SIG-M5 treated with dmso at 0.1 percent for 504 hours (cell line): ENCODE measurements around the gene AREG.

Source experiments
- DNase-seq: peaks from one replicate; lab custom pipeline; 2025; ENCODE audit not compliant: unreplicated experiment; lab: John Stamatoyannopoulos, UW

AREG gene

DNA sequence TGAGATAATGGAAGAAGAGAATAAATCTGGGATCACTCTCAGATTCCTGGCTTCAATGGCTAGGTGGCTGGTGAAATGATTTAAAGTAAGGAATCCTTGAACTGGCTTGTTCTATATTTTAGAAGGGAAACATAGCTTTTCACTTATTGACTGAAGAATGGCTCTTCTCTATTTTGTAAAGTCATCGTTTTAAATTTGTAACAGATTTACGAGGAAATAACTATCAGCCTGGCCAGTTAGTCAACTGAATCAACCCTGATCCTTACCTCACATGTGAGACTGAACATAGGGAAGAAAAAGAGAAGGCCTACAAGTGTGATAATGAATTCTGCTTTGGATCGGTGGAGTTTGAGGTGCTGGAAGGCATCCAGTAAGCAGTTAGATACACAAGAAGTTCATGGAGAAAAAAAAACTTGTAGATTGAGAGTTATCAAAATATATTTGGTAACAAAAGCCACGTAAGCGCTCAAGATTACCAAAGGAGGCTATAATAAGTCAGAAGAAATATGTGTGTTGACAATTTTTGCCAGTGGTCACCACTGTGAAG is 12.0 kb downstream of the AREG start:
- DNase-seq = no peak

DNA sequence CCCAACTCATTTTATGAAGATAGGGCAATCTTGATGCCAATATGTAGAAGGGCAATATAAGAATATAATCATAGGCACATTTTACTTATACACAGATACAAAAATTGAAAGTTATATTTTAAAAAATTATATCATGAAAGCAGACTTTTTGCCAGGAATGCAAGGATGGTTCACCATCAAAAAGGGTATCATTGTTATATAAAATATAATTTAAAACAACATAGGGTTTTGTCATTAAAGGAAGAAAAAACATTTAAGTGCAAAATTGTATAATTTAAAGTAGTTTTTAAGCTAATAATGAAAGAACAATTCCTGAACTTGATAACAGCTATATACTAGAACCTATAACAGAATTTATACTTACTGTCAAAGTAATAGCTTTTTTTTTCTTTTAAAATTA is 15.9 kb downstream of the AREG start:
- no peak for DNase-seq

DNA sequence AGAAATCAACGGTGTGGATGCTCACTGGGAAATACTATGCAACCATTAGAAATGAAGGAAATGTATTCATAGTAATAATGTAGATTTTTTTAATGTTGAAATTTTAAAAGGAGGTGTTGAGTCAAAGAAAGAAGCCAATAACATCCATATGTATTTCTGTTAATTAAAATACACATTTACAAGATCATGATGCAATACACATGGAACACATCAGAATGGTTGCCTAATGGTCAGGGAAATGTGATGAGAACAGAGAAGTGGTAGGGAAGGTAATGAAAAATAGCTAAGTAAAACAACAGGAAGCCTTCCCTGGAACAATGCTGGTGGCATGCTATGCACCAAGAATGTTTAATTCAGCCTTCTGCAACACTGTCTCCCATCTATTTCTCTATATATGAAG is 18.2 kb downstream of the AREG start:
- no peak for DNase-seq

DNA sequence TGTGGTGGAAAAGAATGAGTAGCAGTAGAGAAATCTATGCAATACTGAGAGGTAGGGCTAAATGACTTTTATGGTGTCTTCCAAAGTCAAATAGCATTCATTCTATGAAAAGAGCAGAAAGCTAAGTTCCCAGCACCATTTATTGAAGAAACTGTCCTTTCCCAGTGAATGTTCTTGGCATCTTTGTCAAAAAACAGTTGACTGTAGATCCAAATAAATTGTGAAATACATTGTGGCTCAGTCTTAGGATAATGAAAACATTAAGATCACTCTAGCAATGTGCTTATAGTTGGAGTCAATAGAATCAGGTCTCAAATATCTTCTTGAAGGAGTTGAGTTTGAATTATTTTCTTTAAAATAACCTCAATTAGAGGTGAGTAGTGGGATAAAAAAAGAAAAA is 19.4 kb downstream of the AREG start:
- DNase-seq = no peak

GRCh38 chr4:74466242-74466641 is 21.3 kb downstream of the AREG start:
- DNase-seq = no peak

DNA sequence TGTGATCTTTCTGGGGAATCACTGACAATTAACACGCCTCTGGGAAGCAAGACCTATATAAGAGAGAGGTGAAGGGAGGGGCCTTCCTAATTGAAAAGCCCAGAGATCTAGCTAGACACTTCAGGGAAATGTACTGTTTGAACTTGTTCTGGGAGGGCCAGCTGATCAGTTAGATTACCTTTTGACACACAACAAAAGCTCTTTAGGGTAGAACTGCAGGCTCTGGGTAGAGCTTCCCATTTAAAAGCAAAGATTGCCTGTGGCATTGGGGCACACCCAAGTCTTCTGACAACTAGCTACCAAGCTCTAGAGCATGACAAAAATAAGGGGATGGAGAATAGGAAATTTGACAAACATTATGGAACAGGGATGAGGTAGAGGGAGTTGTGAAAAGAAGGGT is 26.3 kb downstream of the AREG start:
- no peak for DNase-seq

GRCh38 chr4:74473155-74473811 is 28.3 kb downstream of the AREG start:
- DNase-seq = no peak

- no peak for DNase-seq
Measured at GRCh38 chr4:74474345-74475090, 29.6 kb downstream of the AREG start.

- no peak for DNase-seq
Measured at GRCh38 chr4:74475091-74475800, 30.3 kb downstream of the AREG start.

GRCh38 chr4:74475946-74476345 is 31.0 kb downstream of the AREG start:
- no peak for DNase-seq

- DNase-seq = no peak
Measured at GRCh38 chr4:74479009-74479408, 34.1 kb downstream of the AREG start.

GRCh38 chr4:74480267-74480666 is 35.3 kb downstream of the AREG start:
- DNase-seq = peak; percentile 22

- no peak for DNase-seq
Measured at GRCh38 chr4:74481891-74482609, 37.1 kb downstream of the AREG start.

GRCh38 chr4:74483226-74483911 is 38.4 kb downstream of the AREG start:
- no peak for DNase-seq

- no peak for DNase-seq
Measured at GRCh38 chr4:74486905-74487304, 42.0 kb downstream of the AREG start.

- DNase-seq = no peak
Measured at GRCh38 chr4:74487771-74488170, 42.8 kb downstream of the AREG start.

- DNase-seq = no peak
Measured at GRCh38 chr4:74490736-74491135, 45.8 kb downstream of the AREG start.

DNA sequence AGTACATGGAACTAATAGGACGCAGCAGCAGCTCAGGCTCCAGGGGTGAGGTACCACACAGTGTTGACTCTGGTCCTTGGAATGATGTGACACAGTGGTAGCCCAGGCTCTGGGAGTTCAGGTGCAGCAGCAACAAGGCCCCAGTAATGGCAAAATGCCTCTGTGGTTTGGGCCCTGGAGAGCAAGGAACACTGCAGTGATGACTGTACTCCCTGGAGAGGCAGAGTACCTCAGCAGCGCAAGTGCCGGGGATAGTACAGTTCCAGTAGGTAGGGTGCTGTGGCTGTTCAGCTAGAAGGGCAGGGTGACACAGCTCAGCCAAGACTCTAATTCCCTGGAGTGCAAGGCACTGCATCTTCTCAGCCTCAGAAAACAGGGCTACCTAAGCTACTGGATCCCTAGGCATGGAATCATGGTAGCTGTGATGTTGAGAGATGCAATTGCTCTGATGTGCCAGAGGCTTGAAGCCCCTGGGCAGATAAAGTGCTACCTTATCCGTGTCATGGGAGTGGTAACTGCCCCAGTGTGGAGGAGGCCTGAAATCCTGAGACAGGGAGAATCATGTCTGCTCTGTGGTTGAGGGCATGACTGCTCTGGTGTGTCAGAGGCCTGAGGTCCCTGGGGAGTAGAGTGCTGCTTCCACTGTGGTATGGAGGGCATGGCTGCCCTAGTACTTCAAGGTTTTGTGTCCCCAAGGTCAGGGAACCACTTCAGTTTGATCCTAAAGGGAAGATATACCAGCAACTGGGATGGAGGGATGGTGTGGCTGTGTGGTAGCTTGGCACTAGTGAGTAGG is 55.2 kb downstream of the AREG start:
- no peak for DNase-seq

GRCh38 chr4:74501579-74501978 is 56.6 kb downstream of the AREG start:
- DNase-seq = no peak

DNA sequence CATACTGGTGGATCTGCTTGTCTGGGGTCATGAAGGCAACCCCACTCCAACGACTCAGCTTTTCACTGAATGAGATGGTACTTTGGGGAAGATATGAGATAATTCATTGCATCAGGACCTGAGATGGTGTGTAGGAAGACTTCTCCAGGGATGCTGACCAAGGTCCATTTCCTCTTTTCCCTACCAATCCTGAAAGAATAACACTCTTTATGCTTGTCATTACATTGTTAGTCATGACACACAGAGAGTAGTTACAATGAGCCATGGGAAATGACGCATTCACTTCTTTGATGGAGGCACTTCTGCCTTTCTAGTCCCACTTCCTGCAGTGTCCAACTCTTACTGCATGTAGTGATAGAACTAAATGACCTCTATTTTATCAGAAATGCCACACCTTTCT is 58.6 kb downstream of the AREG start:
- DNase-seq = no peak
